D721Med (cell line): ENCODE measurements around the gene CBFA2T3.

Experiments used
- DNase-seq: peaks from one replicate; pipeline ENCODE4 v3.0.0; 2011; ENCODE audit warnings: low spot score; ENCODE audit not compliant: insufficient read length
- FAIRE-seq: peaks from 2 replicates; lab custom pipeline; 2011; peaks lifted over from hg19 to GRCh38; lab: Jason Lieb, UNC
- TF ChIP-seq, protein P1 (sequence below): IDR thresholded peaks from 2 replicates; pipeline ENCODE4 v1.5.1; 2012; ENCODE audit warnings: mild to moderate bottlenecking, control low read depth; ENCODE audit not compliant: insufficient read depth; ENCODE audit errors: missing control alignments

Gene CBFA2T3

DNA sequence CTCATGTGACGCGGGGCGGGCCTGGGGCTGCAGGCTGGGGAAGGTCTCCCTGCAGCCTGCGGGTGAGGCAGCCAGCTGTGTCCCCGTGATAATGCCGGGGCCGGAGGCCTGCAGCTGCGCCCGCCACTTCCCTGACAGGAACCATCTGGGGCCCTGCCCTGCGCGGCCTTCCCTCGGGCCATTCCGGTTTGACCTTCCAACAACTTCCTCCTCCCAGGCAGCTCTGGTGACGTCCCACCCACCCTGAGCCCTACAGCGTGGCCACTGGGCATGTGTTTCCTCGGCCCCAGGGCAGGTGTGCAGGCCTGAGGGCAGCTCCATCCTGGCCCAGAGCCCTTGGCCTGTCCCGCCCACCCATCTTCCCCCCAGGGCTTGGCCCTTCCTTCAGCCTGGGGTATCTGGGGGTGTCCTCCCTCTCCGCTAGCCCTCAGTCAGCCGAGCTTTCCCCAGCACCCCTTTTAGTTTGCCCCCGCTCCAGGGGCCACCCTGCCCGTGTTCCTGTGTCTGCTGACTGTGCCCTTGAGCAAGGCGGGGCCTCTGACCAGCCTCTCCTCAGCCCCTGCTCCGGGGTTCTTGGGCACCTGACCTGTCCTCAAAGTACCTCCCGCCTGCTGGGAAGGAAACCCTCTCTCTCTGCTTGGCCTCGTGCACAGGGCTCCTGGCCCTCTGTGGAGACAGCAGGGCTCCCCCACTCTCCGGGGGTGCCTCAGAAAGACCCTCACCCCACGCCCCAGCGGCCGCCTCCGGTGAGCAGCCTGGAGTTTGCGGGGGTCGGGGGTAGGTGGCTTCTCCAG is at the start of gene CBFA2T3:
Gene CBFA2T3 (minus strand): TSS at position 190 of the 794 bp plus-strand sequence. CDS start 400 bp downstream, outside the sequence.
- FAIRE-seq, result no peak
- DNase-seq, result no peak
- TF ChIP-seq, protein P1, sequence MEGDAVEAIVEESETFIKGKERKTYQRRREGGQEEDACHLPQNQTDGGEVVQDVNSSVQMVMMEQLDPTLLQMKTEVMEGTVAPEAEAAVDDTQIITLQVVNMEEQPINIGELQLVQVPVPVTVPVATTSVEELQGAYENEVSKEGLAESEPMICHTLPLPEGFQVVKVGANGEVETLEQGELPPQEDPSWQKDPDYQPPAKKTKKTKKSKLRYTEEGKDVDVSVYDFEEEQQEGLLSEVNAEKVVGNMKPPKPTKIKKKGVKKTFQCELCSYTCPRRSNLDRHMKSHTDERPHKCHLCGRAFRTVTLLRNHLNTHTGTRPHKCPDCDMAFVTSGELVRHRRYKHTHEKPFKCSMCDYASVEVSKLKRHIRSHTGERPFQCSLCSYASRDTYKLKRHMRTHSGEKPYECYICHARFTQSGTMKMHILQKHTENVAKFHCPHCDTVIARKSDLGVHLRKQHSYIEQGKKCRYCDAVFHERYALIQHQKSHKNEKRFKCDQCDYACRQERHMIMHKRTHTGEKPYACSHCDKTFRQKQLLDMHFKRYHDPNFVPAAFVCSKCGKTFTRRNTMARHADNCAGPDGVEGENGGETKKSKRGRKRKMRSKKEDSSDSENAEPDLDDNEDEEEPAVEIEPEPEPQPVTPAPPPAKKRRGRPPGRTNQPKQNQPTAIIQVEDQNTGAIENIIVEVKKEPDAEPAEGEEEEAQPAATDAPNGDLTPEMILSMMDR, result no peak

- DNase-seq (no peak), FAIRE-seq (no peak)
- TF ChIP-seq, protein P1, result no peak
Observed at GRCh38 chr16:89026121-89026612, 49.2 kb upstream of the CBFA2T3 start.

- no peak for FAIRE-seq
- TF ChIP-seq, protein P1, result no peak
Observed at GRCh38 chr16:89025636-89026035, 48.6 kb upstream of the CBFA2T3 start.

GRCh38 chr16:89024546-89025060 is 47.6 kb upstream of the CBFA2T3 start:
- FAIRE-seq, result no peak
- no peak for DNase-seq
- TF ChIP-seq, protein P1, result no peak

More at GRCh38 chr16:89025636-89026035, 48.6 kb upstream of the CBFA2T3 start:
- DNase-seq, result no peak

DNA sequence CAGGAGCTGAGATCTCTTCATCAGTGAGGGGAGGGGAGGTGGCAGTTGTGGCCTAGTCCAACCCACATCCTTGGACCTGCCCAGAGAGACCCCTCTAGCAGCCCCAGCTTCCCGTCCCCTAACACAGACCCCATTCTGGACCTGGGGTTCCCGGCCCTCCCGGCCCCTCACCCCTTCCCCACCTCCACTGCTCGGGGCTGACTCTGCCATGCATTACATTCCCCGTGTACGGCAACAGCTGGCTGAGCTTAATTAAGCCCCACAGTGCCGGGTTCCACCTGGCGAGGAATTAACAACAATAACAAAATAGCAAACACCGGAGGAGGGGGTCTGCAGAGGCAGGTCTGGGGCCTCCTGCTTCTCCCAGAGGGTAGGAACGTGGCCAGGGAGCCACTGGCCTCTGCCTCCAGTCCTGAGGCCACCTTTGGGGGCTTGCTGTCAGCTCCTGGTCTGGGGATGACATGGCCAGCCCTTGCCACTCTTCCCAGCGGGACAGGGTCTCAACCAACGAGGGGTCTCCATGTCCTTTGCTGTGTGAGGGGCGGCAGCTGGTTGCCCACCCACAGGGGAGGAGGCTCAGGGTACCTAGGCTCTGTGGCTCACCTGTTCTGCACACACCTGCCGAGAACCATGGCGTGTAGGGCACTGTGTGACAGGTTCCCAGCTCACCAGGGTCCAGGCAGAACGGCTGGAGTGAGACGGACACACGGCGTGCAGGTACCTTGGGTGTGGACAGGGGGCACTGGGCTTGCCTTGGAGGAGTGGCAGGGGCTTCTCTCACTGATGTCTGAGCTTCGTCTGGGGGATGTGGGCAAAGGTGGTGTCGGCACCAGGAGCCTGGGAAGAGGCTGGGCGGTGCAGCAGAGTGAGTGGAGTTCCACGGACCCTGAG is 46.9 kb upstream of the CBFA2T3 start:
- no peak for DNase-seq
- FAIRE-seq, result no peak
- TF ChIP-seq, protein P1, result no peak

GRCh38 chr16:89023151-89023551 is 46.1 kb upstream of the CBFA2T3 start:
- no peak for DNase-seq
- TF ChIP-seq, protein P1, result no peak
- no peak for FAIRE-seq
